GM18861 (cell line): Measurements from ENCODE around the gene BDH1.
"Not testable (repeated sequence)": the region's sequence is repeated elsewhere in the genome, so short reads cannot be mapped to it uniquely, and the experiment has no call there.

Source experiments
- ATAC-seq: cut with Tn5 transposase; IDR thresholded peaks from one replicate; pipeline ENCODE4 v1.9.1; 2021; ENCODE audit not compliant: unreplicated experiment

BDH1 gene

DNA sequence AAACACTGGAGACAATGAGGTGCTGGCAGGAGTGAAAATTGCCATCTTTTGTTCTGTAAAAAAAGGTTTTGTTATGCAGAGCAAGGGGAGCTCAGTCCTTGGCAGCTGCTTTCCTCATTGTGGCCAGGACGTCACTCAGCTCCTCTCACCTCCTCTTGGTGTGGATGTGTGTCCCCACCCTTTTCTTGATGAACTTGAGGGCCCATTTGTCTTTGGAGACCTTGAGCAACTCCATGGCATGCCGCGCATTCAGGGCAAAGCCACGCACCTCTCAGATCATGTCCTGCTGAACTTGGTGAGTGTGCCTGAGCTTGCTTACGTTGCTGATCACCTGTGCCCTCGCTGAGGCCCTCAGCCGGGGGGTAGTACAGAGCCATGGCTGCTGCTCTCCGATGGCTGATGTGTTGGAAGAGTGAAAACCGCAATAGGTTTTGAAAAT, 24.5 kb upstream of the BDH1 start:
- no peak for ATAC-seq

DNA sequence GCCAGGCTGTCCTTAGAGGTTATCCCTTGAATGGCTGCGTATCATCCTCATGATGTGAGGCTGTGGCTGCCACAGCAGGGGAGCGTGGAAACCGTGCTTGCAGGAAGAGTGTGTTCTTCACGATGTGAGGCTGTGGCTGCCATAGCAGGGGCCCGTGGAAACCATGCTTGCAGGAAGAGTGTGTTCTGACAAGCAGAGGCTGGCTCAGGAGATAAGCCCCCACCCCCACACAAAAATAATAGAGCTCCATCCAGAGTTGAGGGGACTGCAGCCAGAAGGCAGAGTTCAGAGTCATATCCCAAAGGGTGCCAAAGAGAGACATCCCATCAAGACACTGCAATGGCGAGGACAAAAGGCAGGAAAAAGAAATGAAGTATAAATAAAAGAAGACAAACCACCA, 22.6 kb upstream of the BDH1 start:
- no peak for ATAC-seq

DNA sequence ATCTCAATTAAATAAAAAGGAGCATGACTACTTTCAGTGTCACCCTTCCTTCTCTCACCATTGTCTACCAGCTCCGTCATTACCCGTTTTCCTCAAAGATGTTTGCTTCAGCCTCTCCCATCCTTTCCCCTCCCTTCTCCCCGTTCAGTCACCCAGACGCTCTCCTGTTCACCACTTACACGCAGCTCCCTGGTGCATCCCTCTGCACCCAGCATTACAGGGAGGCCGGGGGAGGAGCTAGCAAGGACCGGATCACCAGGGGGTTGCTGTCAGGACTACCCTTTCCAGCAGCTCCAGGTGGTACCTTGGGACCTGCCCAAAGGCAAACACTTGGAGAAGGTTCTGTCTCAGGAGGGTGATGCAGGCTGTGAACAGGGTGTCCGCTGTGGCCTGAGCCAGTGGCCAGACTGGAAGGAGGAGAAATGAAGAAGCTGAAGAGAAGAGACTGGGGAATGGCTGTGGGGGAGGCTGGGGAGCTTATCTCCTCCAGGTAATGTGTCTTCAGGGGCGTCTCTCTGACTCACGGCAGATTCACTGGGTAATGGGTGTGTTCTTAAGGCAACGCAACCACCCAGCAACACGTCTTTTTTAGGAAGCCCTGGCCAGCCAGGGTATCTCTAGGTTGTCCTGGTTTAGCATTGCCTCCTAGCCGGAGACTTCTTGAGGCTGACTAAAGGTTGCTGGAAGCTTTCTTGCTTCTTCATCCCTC, 21.8 kb upstream of the BDH1 start:
- ATAC-seq = no peak

DNA sequence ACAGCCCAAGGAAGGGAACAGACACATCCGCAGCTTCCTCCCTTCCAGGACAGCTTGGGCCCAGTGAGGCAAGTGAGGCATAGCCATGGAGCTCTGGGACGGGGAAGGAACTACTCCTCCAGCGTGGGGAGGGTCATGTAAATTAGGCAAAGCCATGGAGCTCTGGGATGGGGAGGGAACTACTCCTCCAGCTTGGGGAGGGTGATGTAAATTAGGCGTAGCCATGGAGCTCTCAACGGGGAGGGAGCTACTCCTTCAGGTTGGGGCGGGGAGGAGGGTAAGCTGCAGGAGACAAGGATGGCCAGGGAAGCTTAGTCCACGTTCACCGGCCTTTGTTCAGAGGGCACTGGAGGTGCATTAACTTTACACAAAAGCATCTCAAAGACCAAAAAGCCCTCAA, 21.1 kb upstream of the BDH1 start:
- ATAC-seq = no peak

- no peak for ATAC-seq
These were observed 19.6 kb upstream of the BDH1 start for GRCh38 chr3:197575362-197575761.

GRCh38 chr3:197574396-197574991, 18.7 kb upstream of the BDH1 start:
- not testable (repeated sequence) for ATAC-seq

GRCh38 chr3:197573048-197573767, 17.4 kb upstream of the BDH1 start:
- ATAC-seq = no peak

GRCh38 chr3:197571880-197572172, 16.1 kb upstream of the BDH1 start:
- not testable (repeated sequence) for ATAC-seq

DNA sequence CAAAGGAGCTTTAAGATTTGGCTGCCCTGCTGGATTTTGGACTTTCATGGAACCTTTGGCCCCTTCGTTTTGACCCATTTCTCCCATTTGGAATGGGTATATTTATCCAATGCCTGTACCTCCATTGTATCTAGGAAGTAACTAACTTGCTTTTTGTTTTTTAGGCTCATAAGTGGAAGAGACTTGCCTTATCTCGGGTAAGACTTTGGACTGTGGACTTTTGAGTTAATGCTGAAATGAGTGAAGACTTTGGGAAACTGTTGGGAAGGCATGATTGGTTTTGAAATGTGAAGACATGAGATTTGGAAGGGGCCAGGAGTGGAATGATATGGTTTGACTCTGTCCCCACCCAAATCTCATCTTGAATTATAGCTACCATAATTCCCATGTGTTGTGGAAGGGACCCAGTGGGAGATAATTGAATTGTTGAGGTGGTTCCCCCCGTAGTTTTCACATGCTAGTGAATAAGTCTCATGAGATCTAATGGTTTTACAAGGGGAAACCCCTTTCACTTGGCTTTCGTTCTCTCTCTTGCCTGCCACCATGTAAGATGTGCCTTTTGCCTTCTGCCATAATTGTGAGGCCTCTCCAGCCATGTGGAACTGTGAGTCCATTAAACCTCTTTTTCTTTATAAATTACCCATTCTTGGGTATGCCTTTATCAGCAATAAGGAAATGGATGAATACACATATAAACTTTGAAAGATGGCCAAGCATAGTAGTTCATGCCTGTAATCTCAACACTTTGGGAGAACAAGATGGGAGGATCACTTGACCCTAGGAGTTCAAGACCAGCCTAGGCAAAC, 15.5 kb upstream of the BDH1 start:
- not testable (repeated sequence) for ATAC-seq

DNA sequence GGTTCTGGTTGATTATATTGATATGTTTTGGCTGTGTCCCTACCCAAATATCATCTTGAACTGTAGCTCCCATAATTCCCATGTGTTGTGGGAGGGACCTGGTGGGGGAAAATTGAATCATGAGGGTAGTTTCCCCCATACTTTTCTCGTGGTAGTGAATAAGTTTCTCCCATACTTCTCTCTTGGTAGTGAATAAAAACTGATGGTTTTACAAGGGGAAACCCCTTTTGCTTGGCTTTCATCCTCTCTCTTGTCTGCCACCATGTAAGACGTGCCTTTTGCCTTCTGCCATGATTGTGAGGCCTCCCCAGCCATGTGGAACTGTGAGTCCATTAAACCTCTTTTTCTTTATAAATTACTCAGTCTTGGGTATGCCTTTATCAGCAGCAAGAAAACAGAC, 13.7 kb upstream of the BDH1 start:
- not testable (repeated sequence) for ATAC-seq

DNA sequence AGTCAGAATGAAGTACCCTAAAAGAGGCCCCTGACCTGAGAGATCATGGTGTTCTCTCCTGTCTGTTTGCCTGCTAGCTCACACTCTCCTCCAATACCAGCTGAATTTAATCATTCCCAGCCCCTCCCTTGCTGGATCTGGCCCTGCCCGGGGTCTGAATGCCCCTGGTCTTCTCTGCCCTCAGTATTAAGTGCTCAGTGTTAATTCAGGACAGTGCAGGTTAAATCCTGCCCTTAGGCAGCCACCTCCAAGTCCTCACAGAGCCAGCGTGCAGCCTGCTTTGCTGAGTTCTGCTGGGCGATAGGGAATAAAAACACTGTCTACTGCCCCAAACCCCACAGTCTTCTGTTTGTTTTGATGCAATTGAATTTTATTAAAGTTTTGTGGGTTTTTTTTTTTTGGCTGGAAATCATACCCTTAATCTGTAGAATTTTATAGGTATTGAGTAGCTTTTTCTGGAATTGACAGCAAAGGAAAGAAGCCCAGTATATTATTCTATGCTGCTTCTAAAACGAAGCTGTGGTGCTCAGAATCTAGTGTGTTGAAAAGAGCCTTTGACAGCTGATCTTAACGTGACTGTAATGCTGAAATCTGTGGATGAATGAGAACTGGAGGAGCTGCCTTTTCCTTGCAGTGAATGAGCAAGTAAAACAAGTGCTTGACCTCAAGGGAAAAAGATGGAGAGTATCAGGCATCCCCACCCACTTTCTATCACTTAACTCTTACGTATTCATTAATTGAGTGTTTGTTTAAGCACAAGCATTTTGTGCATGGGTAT, 12.3 kb upstream of the BDH1 start:
- ATAC-seq = no peak

DNA sequence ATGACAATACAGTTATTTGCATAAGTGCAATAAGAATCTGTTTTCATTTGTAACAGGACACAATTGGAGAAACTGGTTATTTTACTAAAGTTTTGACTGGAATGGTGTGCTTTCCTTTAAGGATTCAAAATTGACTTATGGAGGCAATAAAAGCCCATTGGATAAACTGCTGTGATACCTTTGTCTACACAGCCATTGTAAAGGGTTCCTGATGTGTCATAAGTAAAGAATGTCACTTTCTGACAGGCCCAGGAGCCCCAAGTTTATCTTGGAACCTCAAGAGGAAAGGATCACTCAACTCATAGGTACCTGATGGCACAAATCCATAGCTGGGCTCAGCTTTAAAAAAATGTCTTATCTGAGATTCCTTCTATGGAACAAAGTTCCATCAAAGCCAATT, 10.4 kb upstream of the BDH1 start:
- ATAC-seq = not testable (repeated sequence)

GRCh38 chr3:197564097-197564843, 8.5 kb upstream of the BDH1 start:
- ATAC-seq = no peak

DNA sequence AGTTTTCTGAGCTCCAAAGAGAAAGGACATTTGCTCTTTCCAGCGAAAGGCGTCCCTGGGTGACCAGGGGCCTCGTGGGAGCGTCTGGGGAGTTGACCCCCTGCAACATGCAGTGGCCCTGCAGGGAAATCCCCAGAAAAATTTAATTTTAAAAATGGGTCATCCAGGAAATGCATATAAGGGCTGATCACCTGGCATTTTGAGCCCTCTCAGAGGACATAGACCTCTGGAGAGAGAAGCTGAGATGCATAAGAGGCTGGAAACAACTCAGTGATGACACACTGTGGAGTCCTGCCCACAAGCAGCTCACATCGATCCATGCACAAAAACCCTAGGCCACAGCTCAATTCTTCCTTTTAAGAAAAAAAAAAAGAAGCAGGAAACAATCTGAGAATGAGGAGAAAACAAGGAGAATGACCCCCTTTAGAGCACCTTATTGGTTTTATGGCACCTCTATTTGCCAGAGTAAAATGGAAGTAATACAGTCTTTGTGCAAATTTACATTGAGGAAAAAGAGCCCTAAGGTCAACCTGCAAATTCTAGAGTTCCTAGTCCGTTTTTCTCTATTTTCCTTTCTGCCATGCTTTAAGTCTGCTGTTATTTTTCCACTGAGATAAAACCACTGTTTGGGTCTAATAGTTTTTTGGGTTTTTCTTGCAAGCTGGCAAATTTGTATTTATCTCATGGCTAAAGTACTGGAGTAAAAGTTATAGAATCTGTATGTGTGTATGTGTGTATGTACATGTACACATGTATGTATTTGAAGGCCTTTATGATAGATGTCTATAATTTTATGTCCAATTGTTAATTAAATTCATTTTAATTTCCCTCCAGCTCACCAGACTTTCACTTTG, 6.9 kb upstream of the BDH1 start:
- no peak for ATAC-seq

DNA sequence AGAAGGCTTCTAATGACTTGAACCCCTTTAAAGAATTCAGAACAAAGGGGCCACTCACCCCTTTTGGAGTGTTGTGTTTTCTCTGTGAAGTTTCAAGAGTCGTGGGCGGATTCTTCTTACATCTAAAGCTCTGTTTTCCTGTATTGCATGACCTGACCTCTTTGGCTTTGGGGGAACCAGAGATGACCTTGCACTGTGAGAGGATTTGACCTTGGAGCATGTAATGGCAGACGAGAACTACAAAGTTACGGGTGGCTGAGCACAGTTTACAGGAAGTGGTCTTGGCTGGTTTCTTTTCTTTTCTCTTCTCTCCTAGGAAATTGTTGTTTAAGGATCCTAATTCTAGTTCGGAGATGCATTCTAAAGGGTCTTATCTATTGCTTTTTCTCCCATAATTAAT, 6.2 kb upstream of the BDH1 start:
- no peak for ATAC-seq

DNA sequence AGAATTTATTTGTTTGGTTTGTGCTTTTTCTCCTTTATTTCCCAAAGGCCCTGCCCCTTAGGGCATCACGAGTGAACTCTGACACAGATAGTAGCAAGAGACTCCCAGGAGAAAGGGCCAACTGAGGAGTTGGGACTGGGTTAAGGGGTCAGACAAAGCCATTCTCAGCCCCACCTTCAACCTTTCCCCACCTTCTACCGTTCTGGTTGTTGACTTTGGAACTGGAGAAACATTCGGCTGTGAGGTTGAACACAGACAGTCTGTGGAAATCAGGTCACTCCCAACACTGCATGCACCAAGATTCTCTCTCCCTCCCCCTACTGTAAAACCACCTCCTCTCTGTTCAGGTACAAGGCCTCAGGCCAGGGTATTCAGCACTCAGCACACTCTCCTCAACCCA, 3.9 kb upstream of the BDH1 start:
- no peak for ATAC-seq

- ATAC-seq = peak; percentile 96
These were observed 1.0 kb downstream of the BDH1 start for GRCh38 chr3:197554562-197555280.

- ATAC-seq = no peak
These were observed 1.6 kb downstream of the BDH1 start for GRCh38 chr3:197554196-197554561.

GRCh38 chr3:197552198-197552597, 3.6 kb downstream of the BDH1 start:
- no peak for ATAC-seq
